Suprapubic skin (tissue), 4 donors: ENCODE data around the gene GET4.

Source experiments
- CTCF ChIP-seq, 2 donors: fragments of 200-600 bp in 1 of 2; fragments of 450-650 bp in 1 of 2; sonication (generic) in 1 of 2; IDR thresholded peaks; one replicate each; pipeline ENCODE4 v1.5.1; 2016 to 2019; ENCODE audit warnings: antibody characterized with exemption in 2 of 2, mild to moderate bottlenecking in 1 of 2, moderate library complexity in 1 of 2
- EP300 ChIP-seq: sonication (generic); formaldehyde crosslinking; IDR thresholded peaks from one replicate; pipeline ENCODE4 v1.6.1; 2017; ENCODE audit warnings: antibody characterized with exemption
- POLR2A ChIP-seq, 2 donors: fragments of 450-650 bp; IDR thresholded peaks; one replicate each; pipeline ENCODE4 v1.6.1; 2017; ENCODE audit warnings: antibody characterized with exemption in 2 of 2, mild to moderate bottlenecking in 2 of 2, moderate library complexity in 2 of 2
- POLR2AphosphoS5 ChIP-seq, 3 donors: sonication (generic); formaldehyde crosslinking; IDR thresholded peaks; one replicate each; pipeline ENCODE4 v1.6.1; 2017; ENCODE audit warnings: antibody characterized with exemption in 3 of 3

GRCh38 chr7:889025-889390, 12.7 kb downstream of the GET4 start:
- TF ChIP-seq CTCF (IDR thresholded peaks at IDR 0.05) (no peak), EP300 (no peak), POLR2AphosphoS5 (IDR thresholded peaks at IDR 0.05) (no peak), POLR2A (IDR thresholded peaks at IDR 0.05) (no peak)
